NCI-H1048 (cell line): ENCODE data around the gene PDCD10.

Experiments used
- DNase-seq: peaks from one replicate; lab custom pipeline; 2025; lab: John Stamatoyannopoulos, UW

The PDCD10 gene

DNA sequence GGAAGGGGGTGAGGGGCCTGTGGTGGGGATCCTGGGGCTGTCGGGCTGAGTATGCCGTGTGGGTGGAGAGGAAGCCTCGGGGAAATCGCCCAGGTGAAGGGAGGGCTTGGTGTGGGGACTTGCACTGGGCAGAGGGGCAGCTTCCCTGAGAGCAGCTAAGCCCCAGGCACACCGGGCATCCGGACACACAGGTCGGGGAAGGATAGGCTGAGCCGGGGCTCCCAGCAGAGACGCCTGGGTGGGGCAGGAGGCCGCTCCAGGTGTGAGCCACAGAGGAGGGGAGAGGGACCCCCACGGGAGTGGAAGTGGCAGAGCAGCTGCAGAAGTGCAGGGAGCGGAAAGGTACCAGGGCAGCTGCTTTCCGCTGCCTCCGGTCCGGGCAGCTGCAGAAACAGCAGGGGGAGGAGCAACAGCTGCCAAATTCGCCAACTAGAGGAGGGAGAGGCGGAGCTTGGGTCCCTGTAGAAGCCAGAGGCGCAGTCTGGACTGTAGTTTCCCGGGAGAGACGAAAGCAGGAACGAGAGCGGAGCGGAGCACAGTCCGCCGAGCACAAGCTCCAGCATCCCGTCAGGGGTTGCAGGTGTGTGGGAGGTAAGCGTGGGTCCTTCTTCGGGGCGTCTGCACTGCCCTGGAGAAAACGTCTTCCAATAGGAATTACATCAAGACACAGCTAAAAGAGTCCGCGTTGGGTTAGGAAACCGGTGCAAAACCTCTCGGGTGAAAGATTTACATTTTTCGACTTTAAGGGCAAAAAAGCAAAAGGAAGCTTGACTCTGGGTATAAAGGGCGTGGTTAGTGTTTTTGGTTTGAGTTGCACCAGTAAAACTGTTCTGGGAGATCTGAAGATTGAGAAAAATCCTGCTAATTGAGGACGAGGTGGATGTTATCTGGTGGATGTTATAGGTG is 794 bp upstream of the PDCD10 start, which contains the start of gene SERPINI1:
TSS of gene SERPINI1 (plus strand) at position 489 of the 906 bp plus-strand sequence. CDS start 53,408 bp downstream, outside the sequence.
- peak; percentile 81 for DNase-seq

GRCh38 chr3:167733961-167734497 is 663 bp downstream of the PDCD10 start:
- DNase-seq: no peak

DNA sequence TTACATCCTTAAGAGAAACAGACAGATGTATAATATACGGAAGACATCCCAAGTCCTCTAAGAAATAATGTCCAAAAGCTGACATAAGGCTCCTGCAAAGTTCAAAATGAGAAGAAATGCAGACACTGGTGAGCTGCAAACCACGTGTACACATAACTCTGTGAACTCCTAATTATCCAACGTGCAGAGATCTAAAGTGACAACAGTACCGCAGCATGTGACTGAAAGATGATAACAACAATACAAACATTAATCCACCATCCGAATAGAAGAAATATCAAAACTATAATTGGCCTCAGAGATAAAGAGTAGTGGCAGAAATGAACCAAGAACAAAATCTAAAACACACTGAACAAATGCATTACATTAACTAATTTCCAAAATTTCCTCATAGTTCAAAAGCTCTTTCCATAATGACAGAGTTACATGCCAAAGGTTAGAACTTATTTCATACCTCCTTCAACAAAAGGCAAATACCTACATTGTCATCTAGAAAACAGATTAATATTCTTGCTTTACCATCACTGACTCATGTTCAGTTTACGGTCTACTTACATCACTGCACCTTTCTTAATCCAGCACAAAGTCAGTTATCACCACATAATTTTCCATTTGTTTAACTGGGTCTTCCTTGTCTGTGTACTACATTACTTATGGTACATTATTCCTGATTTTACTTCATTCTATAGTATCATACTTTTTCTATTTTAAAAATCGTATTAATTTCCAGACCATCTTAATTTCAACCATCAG is 2.2 kb downstream of the PDCD10 start:
- DNase-seq: no peak

- no peak for DNase-seq
Measured at GRCh38 chr3:167731393-167731792, 3.3 kb downstream of the PDCD10 start.

- no peak for DNase-seq
Measured at GRCh38 chr3:167729591-167729990, 5.1 kb downstream of the PDCD10 start.

GRCh38 chr3:167728632-167729323 is 5.9 kb downstream of the PDCD10 start:
- no peak for DNase-seq

GRCh38 chr3:167728176-167728575 is 6.5 kb downstream of the PDCD10 start:
- no peak for DNase-seq

- DNase-seq: no peak
Measured at GRCh38 chr3:167723872-167724271, 10.8 kb downstream of the PDCD10 start.

DNA sequence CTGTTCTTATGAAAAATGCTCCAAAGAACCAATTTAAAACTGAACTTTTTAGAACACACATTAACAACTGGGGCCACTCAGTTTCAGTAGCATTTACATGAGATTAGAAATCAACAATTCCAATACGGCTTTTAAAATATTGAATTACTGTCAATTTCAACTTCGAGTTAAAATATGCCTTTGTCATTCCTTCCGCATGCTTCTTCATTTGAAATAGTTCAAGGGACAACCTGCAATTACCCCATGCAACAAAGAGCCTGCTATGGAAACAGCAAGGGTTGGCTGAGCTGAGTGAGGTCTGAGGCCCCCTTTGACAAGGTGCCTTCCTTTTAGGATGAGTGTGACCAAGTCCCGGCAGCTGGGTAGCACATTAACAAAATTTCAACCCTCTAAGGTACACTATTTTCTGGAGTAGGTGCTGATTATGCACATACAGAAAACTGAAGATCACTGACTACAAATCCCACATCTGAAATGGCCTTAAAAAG is 11.6 kb downstream of the PDCD10 start:
- no peak for DNase-seq

- no peak for DNase-seq
Measured at GRCh38 chr3:167718582-167718981, 16.1 kb downstream of the PDCD10 start.

- no peak for DNase-seq
Measured at GRCh38 chr3:167716920-167717319, 17.8 kb downstream of the PDCD10 start.

DNA sequence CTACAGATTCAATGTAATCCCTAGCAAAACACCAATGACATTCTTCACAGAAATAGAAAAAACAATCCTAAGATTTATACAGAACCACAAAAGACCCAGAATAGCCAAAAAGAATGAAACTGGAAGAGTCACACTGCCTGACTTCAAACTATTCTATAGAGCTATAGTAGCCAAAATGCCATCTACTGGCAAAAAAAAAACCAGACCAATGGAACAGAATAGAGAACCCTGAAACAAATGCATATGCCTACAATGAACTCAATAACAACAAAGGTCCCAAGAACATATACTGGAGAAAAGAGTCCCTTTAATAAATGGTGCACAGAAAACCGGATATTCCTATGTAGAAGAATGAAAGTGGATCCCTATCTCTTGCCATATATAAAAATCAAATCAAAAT is 19.8 kb downstream of the PDCD10 start:
- DNase-seq: no peak

- no peak for DNase-seq
Measured at GRCh38 chr3:167712445-167712844, 22.2 kb downstream of the PDCD10 start.

- no peak for DNase-seq
Measured at GRCh38 chr3:167711439-167711838, 23.3 kb downstream of the PDCD10 start.

- no peak for DNase-seq
Measured at GRCh38 chr3:167710552-167710951, 24.1 kb downstream of the PDCD10 start.

DNA sequence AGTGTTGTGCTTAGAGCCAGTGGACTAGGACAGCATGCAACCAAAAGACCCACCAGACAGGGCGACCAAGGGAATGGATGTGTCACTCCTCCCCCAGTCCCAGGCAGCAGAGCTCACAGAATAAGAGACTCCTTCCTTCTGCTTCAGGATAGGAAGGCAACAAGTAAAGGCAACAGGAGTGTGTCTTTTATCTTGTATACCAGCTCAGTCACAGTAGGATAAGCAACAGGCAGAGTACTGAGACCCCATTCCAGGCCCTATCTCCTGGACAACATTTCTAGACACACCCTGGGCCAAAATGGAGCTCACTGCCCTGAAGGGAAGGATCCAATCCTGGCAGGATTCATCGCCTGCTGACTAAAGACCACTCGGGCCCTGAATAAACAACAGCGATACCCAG is 25.0 kb downstream of the PDCD10 start:
- DNase-seq: no peak

DNA sequence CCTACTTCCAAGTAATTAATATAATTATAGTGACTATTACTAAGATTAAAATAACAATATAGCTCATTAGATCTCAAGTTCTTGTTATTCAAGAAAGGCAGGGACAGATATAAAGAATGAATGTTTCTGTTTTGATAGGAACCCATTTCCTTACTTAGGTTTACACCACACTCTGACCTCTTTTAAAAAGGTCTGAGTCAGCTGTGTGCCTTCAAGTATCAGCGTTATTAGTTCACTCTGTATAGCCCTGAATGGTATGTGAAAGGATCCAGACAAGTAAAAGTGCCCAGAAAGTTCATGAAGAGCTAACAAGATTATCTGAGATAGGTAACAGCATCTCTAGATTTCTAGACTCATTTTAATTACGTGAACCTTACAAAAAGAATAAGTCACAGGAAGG is 28.9 kb downstream of the PDCD10 start:
- DNase-seq: no peak

DNA sequence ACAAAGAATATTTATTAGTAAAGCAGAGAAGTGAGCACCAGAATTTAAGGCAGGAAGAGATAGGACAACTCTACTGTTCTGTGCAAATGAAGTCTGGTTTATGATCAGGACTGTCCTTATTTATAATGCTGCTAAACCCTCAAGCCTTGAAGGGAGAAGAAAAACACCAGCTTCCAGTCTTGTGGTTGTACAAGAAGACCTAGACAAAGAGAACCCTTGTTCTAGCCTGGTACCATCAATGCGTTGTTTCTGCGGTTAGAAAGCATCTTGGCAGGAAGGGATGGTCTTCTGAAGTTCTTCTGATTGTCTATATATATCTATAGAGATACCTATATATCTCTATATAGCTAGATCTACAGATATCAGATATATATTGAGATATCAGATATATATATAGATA is 33.8 kb downstream of the PDCD10 start:
- no peak for DNase-seq

GRCh38 chr3:167700046-167700445 is 34.6 kb downstream of the PDCD10 start:
- no peak for DNase-seq

DNA sequence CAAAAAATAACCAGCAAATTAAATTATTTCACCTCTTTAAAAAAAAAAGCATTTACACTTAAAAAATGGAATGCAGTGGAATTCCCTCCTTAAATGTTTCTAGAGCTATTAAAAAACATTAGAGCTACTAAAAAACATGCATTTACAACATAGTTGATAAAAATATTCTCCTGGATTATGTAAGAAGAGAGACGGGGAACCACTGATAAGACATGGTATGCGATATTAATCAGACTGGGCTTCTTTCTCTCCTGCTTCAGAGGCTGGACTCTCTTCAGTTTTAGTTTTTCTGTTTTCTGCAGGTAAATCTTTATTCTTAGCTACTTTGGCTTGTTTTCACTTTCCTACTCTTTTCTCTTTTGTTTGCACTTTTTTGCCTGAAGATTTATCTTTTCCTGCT is 40.6 kb downstream of the PDCD10 start:
- no peak for DNase-seq

- no peak for DNase-seq
Measured at GRCh38 chr3:167691366-167691765, 43.3 kb downstream of the PDCD10 start.

GRCh38 chr3:167684388-167684993 is 50.2 kb downstream of the PDCD10 start:
- DNase-seq: no peak
